Measurements from ENCODE around the gene STX5. TPM values are rescaled to one million over a fixed set of nuclear protein-coding genes. Genes with fewer than 3 reads are reported as not detected.

The STX5 gene
- total and polyA plus RNA-seq, 9 of the 15 experiments (the other 6 are each of a cell fraction or from before 2014, with no cell fraction given) = 2.8 to 28.6 (median 23.7) TPM

DNA sequence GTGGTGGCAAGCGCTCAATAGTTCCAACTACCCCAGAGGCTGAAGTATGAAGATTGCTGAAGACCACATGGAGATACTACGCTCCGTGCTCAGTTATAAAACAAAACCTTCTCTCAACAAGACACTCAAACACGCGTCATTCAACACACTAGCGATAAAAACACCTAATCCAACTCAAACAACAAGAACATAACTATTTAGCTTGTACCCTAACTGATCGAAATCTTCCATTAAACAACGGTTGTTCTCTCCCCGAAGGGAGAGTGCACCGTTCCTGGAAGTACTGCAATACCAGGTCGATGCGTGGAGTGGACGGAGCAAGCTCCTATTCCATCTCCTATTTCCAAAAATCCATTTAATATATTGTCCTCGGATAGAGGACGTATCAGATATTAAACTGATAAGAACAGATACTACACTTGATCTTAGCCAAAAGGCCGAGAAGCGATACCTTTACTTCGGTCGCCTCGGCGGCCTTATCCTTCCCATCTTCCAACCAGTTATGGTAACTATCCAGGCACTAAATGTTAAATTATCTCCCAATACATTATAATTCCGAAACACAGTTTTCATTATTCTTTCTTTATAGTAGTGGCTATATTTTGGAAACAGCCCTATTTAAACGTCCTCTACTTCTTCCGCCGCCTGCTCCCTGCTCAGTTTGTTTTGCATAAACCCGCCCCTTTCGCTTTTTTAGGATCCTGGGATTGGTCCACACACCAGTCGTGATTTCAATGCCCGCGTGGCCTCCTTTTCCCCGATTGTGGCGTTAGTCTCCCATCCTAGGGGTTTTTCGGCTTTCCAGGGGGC lies 9.7 kb upstream of the STX5 start (continued):
- peak; percentile 96 for TF ChIP-seq GATA2 (CRISPR knock-in tag; IDR thresholded peaks at IDR 0.05)
- peak; percentile 69; the same call in 1 of the 2 replicates for TF ChIP-seq MTF1 (CRISPR knock-in tag; IDR thresholded peaks at IDR 0.05; ENCODE audit: borderline replicate concordance)
- TF ChIP-seq ZSCAN32 (CRISPR knock-in tag; IDR thresholded peaks at IDR 0.05) = peak; percentile 100
- TF ChIP-seq NBN (IDR thresholded peaks at IDR 0.05; ENCODE audit: low read depth) = peak; percentile 100
- TF ChIP-seq GATAD2A (IDR thresholded peaks at IDR 0.05) = peak; percentile 98
- peak; percentile 94 for TF ChIP-seq NFIC (IDR thresholded peaks at IDR 0.05)
- TF ChIP-seq CREM (IDR thresholded peaks at IDR 0.05; ENCODE audit: low read depth) = peak; percentile 85
- TF ChIP-seq HCFC1 (IDR thresholded peaks at IDR 0.05; ENCODE audit: low read depth, low read length) = peak; percentile 78
- TF ChIP-seq, protein P1, sequence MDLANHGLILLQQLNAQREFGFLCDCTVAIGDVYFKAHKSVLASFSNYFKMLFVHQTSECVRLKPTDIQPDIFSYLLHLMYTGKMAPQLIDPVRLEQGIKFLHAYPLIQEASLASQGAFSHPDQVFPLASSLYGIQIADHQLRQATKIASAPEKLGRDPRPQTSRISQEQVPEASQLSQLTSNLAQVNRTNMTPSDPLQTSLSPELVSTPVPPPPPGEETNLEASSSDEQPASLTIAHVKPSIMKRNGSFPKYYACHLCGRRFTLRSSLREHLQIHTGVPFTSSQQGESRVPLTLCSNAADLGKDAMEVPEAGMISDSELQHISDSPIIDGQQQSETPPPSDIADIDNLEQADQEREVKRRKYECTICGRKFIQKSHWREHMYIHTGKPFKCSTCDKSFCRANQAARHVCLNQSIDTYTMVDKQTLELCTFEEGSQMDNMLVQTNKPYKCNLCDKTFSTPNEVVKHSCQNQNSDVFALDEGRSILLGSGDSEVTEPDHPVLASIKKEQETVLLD (IDR thresholded peaks at IDR 0.05) = no peak
- TF ChIP-seq KAT8 (IDR thresholded peaks at IDR 0.05; ENCODE audit: low read depth) = no peak
- TF ChIP-seq, protein P2, sequence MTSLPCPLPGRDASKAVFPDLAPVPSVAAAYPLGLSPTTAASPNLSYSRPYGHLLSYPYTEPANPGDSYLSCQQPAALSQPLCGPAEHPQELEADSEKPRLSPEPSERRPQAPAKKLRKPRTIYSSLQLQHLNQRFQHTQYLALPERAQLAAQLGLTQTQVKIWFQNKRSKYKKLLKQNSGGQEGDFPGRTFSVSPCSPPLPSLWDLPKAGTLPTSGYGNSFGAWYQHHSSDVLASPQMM (CRISPR knock-in tag; IDR thresholded peaks at IDR 0.05) = peak; percentile 100
- TF ChIP-seq, protein P3, sequence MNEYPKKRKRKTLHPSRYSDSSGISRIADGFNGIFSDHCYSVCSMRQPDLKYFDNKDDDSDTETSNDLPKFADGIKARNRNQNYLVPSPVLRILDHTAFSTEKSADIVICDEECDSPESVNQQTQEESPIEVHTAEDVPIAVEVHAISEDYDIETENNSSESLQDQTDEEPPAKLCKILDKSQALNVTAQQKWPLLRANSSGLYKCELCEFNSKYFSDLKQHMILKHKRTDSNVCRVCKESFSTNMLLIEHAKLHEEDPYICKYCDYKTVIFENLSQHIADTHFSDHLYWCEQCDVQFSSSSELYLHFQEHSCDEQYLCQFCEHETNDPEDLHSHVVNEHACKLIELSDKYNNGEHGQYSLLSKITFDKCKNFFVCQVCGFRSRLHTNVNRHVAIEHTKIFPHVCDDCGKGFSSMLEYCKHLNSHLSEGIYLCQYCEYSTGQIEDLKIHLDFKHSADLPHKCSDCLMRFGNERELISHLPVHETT (CRISPR knock-in tag; conservative IDR thresholded peaks at IDR 0.05 in 1 of 2, IDR thresholded peaks at IDR 0.05 in 1 of 2) = peak in 1 of 2 experiments; percentile 85; a peak in 2 of 4 replicates
- TF ChIP-seq MAZ (CRISPR knock-in tag; conservative IDR thresholded peaks at IDR 0.05 in 1 of 2, IDR thresholded peaks at IDR 0.05 in 1 of 2) = peak; percentile 91 to 100
- TF ChIP-seq, protein P4, sequence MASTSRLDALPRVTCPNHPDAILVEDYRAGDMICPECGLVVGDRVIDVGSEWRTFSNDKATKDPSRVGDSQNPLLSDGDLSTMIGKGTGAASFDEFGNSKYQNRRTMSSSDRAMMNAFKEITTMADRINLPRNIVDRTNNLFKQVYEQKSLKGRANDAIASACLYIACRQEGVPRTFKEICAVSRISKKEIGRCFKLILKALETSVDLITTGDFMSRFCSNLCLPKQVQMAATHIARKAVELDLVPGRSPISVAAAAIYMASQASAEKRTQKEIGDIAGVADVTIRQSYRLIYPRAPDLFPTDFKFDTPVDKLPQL (IDR thresholded peaks at IDR 0.05; ENCODE audit: extremely low read depth, insufficient read length) = peak; percentile 93
- no peak for TF ChIP-seq HDGF (IDR thresholded peaks at IDR 0.05)
- TF ChIP-seq, protein P5, sequence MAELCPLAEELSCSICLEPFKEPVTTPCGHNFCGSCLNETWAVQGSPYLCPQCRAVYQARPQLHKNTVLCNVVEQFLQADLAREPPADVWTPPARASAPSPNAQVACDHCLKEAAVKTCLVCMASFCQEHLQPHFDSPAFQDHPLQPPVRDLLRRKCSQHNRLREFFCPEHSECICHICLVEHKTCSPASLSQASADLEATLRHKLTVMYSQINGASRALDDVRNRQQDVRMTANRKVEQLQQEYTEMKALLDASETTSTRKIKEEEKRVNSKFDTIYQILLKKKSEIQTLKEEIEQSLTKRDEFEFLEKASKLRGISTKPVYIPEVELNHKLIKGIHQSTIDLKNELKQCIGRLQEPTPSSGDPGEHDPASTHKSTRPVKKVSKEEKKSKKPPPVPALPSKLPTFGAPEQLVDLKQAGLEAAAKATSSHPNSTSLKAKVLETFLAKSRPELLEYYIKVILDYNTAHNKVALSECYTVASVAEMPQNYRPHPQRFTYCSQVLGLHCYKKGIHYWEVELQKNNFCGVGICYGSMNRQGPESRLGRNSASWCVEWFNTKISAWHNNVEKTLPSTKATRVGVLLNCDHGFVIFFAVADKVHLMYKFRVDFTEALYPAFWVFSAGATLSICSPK (IDR thresholded peaks at IDR 0.05; ENCODE audit: borderline replicate concordance) = no peak
- TF ChIP-seq, protein P6, sequence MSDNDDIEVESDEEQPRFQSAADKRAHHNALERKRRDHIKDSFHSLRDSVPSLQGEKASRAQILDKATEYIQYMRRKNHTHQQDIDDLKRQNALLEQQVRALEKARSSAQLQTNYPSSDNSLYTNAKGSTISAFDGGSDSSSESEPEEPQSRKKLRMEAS (CRISPR knock-in tag; IDR thresholded peaks at IDR 0.05) = peak; percentile 38; the same call in 1 of the 2 replicates
- TF ChIP-seq ZNF408 (CRISPR knock-in tag; IDR thresholded peaks at IDR 0.05; ENCODE audit: low read depth) = peak; percentile 91
- TF ChIP-seq ZNF121 (CRISPR knock-in tag; conservative IDR thresholded peaks at IDR 0.05) = no peak; the same call in 1 of the 2 replicates
- TF ChIP-seq ZNF695 (CRISPR knock-in tag; IDR thresholded peaks at IDR 0.05) = peak; percentile 99
- peak; percentile 73 for TF ChIP-seq IFI16 (CRISPR knock-in tag; IDR thresholded peaks at IDR 0.05)
- peak; percentile 99 for TF ChIP-seq ZNF316 (IDR thresholded peaks at IDR 0.05)
- TF ChIP-seq KLF13 (tag; IDR thresholded peaks at IDR 0.05; ENCODE audit: borderline replicate concordance, low read depth) = peak; percentile 84

Measured in K562 (cell line).